22Rv1 (cell line): ENCODE data around the gene AUTS2.

Experiments
- H3K27ac ChIP-seq: fragments of 450-650 bp; 2 replicates; pipeline ENCODE4 v1.5.1; 2017
- CTCF ChIP-seq: fragments of 450-650 bp; IDR thresholded peaks from 2 replicates; pipeline ENCODE4 v1.5.1; 2017; ENCODE audit warnings: mild to moderate bottlenecking
- ZFX ChIP-seq: fragments of 450-650 bp; IDR thresholded peaks from 2 replicates; pipeline ENCODE4 v1.6.1; 2017; ENCODE audit warnings: antibody characterized with exemption, borderline replicate concordance

Gene AUTS2

DNA sequence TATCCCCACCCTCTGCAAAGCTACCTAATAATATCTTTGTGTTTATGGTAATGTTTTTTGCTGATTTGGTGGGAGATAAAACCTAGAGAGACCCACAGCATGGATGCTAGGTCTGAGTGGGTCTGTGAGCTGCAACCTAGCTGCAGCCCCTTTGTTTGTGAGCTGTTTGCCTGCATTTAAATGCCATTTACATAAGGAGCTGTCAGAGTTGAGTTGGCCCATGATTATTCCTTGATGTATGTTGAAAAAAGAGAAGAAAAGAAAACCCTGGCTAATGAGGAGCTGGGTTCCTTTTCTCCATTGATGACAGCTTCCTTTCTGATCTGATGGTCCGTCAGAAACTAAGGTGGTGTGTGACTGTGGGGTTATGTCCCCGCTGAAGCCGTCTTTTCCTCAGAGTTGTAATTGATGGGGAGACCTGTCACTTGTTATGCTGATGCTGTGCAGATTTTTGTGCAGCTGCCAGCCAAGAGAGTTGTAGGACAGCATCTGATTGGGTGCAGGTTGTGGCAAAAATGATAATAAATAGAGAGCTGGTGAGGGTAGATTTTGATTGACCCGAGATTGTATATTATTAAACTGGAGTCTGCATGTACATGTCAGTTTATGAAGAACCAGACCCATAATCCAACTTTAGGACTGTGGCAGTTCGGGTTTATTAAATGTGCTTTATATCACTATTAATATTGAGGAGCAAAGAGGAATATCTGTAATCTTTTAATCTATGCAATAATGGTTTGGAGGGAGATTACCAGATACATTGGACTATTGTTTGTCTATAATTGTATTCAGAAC lies 219.8 kb downstream of the AUTS2 start:
- no peak overlapping the region for H3K27ac ChIP-seq
- TF ChIP-seq CTCF (no peak), ZFX (no peak)

- TF ChIP-seq ZFX (no peak), CTCF (no peak)
- no peak overlapping the region for H3K27ac ChIP-seq
These were observed 220.5 kb downstream of the AUTS2 start for GRCh38 chr7:69818636-69819332.

- H3K27ac ChIP-seq, result no peak overlapping the region
- no peak for TF ChIP-seq CTCF
- no peak for TF ChIP-seq ZFX
These were observed 221.0 kb downstream of the AUTS2 start for GRCh38 chr7:69819333-69819705.

GRCh38 chr7:69820479-69821192 lies 222.4 kb downstream of the AUTS2 start:
- TF ChIP-seq ZFX, result no peak
- no peak for TF ChIP-seq CTCF
- no peak overlapping the region for H3K27ac ChIP-seq

DNA sequence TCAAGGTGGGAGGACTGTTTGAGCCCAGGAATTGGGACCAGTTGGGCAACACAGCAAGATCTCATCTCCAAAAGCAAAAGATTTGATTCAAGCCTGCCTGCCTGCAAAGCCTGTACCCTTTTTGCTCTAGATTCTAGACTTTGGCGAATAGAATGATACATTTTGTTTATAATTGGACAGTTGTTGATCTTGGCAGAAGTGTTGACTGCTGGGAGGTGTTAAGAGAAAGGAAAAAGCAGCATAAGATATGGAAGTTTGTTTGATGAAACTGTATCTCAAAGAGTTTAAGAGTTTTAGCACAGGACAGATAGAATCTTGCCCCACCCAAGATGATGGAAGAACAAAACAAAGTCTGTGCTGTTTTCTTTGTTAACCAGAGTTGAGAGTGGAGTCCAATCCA lies 224.1 kb downstream of the AUTS2 start:
- TF ChIP-seq ZFX, result no peak
- no peak for TF ChIP-seq CTCF
- H3K27ac ChIP-seq, result no peak overlapping the region

GRCh38 chr7:69823151-69823744 lies 225.0 kb downstream of the AUTS2 start:
- no peak for TF ChIP-seq CTCF
- no peak for TF ChIP-seq ZFX
- H3K27ac ChIP-seq, result no peak overlapping the region
